ENCODE measurements around the gene CDC14A.
A peak's percentile ranks its signal among the peaks of the same experiment; 100 is the strongest.

The CDC14A gene

DNA sequence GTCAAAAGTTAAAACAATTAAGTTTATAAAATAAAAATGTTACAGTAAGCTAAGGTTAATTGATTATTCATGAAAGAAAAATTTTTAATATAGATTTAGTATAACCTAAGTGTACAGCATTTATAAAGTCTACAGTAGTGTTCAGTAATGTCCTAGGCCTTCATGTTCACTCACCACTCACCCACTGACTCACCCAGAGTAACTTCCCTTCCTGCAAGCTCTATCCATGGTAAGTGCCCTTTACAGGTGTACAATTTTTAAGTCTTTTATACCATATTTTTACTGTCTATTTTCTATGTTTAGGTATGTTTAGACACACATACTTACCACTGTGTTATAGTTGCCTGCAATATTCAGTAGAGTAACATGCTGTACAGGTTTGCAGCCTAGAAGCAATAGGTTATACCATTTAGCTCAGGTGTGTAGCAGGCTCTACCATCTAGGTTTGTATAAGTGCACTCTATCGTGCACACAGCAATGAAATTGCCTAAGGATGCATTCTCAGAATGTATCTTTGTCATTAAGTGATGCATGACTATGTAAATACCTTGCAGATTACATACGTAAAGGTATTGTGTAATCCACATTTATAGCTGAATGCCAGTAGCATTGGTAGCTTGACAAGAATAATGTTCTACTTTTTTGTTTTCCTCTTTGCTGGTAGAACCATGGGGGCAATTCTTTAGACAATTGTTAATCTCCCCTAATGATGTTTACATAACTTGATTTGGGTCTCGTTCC lies 149.9 kb downstream of the CDC14A start:
- DNase-seq: no peak

GRCh38 chr1:100506217-100506616 lies 153.9 kb downstream of the CDC14A start:
- DNase-seq: no peak

DNA sequence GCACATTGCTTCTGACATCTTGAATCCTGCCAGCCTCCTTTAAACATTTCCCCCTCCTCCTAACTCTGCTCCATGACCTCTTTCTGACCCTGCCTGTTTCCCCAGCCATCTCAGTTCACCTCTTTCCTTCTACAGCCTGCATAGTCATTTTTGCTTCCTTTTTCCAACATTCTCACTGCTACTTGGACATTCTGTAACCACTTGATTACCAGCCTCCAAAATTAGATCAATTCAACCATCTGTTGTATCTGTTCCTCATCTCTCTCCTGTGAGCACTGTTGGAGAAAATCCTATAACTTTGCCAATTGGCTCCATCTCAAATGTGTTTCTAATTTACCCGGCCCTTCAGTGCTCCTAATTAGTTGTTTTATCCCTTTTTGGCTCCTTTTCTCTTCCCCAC lies 158.1 kb downstream of the CDC14A start:
- no peak for DNase-seq

- no peak for DNase-seq
Measured at GRCh38 chr1:100511058-100511457, 158.8 kb downstream of the CDC14A start.

GRCh38 chr1:100511773-100512172 lies 159.5 kb downstream of the CDC14A start:
- no peak for DNase-seq

DNA sequence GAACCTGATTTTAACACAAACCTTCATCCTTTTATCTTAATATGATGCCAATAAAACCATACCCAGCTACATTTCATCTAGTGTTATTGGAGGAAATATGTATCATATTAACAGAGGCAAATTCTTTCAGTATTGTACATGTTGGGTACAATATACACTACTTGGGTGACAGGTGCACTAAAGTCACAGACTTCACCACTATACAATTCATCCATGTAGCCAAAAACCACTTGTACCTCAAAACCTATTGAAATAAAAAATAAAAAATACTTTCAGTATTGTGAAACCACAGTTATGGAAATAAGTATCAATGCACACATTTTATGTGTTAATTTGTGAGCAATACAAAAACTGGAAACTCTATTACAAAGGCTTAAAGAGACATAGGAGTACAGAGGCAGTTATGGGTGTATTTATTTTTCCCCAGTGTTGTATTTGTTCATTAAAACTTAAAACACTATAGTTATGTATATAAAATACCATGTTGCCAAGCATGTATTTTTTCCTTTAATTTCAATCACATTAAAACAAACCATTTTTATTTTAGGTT lies 160.6 kb downstream of the CDC14A start:
- no peak for DNase-seq

DNA sequence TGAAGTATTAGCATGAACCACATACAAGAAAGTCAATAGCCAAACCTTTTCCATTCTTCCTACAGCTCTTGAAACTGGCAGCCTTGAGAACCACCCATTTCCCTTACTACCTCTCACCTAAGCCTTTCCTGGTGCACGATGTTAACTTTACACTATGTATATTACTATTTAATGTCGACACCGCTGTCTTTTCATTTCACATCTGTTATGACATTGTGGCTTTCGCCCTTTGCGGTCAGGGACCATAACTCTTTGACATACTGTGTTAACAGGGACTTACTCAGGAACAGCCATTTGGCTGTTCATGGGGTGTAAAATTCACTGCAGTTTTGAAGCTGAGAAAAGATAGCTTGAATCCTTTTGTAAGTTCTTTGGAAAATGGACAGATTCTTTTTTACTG lies 164.6 kb downstream of the CDC14A start:
- no peak for DNase-seq

- DNase-seq: no peak
Measured at GRCh38 chr1:100517515-100517914, 165.2 kb downstream of the CDC14A start.

DNA sequence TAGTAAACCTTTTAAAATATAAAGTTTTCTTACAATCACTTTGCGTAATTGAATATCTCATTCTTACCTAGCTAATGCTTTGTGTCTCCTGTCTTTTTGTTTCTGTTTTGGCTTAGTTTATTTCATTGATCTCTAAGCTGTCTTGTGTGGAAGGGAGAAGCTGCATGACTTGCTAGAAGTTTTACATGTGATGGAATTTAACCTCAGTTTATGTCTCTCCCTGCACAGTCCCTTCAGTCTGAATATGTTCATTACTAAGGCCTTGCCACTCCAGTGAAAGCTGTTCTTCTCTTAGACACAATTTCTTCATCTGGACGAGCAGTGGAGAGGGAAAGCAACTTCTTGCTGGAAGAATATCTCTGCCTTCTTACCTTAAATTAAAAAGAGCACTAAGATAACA lies 165.7 kb downstream of the CDC14A start:
- DNase-seq: no peak

DNA sequence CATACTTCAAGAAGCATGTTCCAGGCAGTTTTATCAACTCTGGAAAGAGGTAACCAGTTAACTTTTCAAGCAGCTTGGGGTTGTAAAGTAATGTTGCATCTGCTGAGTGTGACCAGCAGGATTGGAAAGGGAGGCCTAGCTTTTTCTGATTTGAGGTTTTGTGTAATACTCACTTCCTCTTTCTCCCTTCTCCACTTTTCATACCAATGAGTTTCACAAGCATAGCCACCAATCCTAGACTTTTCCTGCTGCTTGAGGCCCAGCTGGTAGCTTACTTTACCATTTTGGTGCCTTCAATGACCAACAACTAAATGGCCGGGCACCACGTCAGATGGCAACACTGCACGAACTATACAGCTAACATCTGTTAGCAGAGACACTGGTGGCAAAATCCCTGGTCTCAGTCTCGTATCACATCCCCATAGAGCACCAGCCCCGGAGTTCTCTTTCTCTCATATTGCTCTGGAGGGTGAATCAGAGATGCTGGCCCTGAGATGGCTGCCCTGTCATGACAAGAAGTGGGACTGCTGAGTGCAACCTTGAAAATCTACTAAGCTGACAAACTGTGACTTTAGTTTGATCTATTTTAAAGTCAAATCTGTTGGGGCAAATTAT lies 170.8 kb downstream of the CDC14A start:
- DNase-seq: no peak

DNA sequence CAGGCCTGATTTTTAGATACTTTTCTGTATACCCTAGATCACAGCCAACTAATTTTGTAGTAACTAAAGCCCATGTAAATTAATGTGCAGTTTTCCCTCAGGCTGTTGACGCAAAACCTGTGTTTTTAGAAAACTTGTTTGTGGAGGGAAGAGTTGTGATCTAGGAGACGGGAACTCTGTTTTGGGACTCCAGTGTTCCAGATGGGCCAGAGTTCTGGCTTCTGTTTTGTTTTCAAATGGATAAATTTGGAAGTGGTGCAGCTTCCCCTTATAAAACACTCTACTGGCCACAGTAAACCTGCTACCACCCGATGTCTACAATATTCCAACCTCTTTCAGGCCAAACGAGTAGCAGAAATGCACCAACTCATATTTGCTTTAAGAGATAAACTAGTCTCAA lies 172.0 kb downstream of the CDC14A start:
- no peak for DNase-seq

GRCh38 chr1:100526894-100527293 lies 174.6 kb downstream of the CDC14A start:
- DNase-seq: no peak

- no peak for DNase-seq
Measured at GRCh38 chr1:100528871-100529270, 176.6 kb downstream of the CDC14A start.

DNA sequence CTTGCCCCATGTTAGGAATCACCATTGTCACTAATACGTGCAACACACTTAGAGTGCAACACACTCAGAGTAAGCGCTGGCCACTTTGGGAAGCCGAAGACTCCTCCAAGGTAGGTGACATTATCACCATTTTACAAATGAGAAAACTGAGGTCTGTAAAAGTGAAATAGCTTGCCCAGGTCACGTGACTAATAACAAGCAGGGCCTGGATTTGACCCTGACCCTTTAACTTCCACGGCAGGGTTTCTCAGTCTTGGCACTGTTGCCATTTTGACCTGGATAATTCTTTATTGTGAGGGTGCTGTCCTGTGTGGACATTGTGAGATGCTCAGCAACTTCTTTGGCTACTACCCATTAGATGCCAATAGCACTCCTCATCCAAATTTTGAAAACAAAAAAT lies 177.8 kb downstream of the CDC14A start:
- no peak for DNase-seq

DNA sequence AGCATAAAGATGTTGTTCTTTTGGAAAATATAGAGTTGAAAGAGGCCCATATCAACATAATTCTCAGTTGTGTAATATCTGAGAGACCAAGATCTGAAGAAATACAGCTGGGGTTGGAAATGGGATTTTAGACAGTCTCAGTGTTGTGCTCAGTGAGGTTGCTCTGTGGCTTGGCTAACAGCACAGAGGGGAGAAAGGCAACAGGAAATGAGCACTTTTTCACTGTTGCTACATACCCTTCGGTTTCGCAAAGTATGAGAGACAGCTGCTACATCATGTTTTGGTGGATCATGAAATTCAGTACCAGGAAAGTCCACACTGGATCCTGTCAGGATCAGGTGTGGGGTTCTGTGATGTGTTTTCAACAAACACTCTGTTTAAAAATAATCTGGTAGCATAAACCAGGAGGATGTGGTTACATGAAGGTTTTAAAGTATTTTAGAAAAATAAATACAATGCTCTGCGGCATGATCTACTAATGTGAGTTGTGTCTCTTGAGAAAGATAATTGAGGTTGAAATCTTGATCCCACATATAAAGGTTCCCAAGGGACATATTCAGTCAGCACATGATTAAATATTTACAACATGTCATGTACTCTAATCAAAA lies 178.7 kb downstream of the CDC14A start:
- no peak for DNase-seq

GRCh38 chr1:100532645-100533044 lies 180.3 kb downstream of the CDC14A start:
- DNase-seq: no peak

GRCh38 chr1:100535264-100535663 lies 183.0 kb downstream of the CDC14A start:
- DNase-seq: no peak

DNA sequence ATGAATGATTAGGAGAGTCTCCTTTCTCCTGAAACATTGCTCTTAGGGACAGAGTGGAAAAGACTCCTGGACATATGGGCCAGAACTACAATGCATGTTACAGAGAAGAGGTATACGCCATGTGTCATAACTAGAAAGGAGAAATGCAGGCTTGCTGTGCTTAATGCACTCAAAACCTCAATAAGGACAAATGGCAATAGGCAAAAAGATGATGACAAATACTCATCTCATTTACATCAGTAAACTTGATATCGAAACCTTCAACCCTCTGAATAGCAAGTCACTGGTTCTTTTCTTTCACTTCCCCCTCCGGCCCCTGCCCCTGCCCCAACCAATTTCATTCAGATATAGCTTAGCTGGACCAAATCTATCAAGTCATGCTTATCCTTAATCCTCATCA lies 183.7 kb downstream of the CDC14A start:
- no peak for DNase-seq

DNA sequence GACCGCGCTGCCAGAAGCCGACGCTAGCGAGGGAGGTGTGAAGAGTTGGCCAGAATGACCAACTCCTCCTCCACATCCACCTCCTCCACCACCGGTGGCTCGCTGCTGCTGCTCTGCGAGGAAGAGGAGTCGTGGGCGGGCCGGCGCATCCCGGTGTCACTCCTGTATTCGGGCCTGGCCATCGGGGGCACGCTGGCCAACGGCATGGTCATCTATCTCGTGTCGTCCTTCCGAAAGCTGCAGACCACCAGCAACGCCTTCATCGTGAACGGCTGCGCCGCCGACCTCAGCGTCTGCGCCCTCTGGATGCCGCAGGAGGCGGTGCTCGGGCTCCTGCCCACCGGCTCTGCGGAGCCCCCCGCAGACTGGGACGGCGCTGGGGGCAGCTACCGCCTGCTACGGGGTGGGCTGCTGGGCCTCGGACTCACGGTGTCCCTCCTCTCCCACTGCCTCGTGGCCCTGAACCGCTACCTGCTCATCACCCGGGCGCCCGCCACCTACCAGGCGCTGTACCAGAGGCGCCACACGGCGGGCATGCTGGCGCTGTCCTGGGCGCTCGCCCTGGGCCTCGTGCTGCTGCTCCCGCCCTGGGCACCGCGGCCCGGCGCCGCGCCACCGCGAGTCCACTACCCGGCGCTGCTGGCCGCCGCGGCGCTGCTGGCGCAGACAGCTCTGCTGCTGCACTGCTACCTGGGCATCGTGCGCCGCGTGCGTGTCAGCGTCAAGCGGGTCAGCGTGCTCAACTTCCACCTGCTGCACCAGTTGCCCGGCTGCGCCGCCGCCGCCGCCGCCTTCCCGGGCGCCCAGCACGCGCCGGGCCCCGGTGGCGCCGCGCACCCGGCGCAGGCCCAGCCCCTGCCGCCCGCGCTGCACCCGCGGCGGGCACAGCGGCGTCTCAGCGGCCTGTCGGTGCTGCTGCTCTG lies 186.9 kb downstream of the CDC14A start:
- peak; percentile 33 for DNase-seq

DNA sequence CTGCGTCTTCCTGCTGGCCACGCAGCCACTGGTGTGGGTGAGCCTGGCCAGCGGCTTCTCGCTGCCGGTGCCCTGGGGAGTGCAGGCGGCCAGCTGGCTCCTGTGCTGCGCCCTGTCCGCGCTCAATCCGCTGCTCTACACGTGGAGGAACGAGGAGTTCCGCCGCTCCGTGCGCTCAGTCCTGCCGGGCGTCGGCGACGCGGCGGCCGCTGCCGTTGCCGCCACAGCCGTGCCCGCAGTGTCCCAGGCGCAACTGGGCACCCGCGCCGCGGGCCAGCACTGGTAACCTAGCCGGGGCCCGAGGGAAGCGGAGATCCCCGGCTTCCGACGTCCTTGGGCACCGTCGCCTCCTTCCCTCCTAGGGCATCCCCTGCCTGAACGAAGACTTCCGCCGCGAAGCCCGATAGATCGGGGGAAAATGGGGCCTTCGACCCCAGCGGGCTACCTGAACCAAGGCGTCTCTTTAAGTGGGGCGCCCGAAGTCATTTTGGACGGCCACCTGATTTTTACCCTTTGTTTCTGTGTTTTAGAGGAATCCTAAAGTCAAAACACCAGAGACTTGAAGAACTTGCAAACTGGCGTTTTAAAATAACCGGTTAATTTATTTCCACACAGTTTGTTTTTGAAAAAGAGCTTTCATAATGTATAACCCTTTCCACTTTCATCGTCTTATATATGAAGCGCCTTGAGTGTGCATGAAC lies 187.7 kb downstream of the CDC14A start:
- DNase-seq: no peak

- DNase-seq: no peak
Measured at GRCh38 chr1:100542285-100542684, 190.0 kb downstream of the CDC14A start.

GRCh38 chr1:100543640-100544039 lies 191.3 kb downstream of the CDC14A start:
- DNase-seq: peak; percentile 49

All from stimulated activated CD4-positive, alpha-beta T cell treated with anti-CD3 and anti-CD28 coated beads, Interleukin-1b, Interleukin-23, amount 100 ng/mL, for 48 hours (primary cell).